GM18526 (cell line): ENCODE data around the gene TK2.

Source experiments
- POLR2A ChIP-seq: IDR thresholded peaks from 3 replicates; pipeline ENCODE4 v1.6.1; 2011; ENCODE audit not compliant: insufficient read length; ENCODE audit errors: extremely low read depth

The TK2 gene

GRCh38 chr16:66519482-66520373 is 30.2 kb downstream of the TK2 start:
- TF ChIP-seq POLR2A: no peak

GRCh38 chr16:66517586-66518263 is 32.2 kb downstream of the TK2 start:
- TF ChIP-seq POLR2A: no peak

- no peak for TF ChIP-seq POLR2A
Observed at GRCh38 chr16:66516808-66517585, 32.9 kb downstream of the TK2 start.

DNA sequence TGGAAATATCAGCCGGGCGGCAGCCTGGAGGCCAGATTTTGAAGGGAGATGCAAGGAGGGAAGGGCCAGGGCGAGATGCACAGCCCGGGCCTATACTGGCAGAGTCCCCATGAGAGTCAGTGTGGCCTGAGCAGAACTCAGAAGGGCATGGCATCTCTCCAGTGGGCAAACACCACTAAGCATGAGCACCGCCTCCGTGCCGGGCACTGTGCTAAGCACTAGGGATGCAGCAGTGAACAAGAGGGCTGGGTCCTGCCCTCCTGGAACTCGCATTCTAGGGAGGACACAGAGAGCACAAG is 33.5 kb downstream of the TK2 start:
- TF ChIP-seq POLR2A: no peak

- TF ChIP-seq POLR2A: no peak
Observed at GRCh38 chr16:66515596-66516508, 34.1 kb downstream of the TK2 start.

DNA sequence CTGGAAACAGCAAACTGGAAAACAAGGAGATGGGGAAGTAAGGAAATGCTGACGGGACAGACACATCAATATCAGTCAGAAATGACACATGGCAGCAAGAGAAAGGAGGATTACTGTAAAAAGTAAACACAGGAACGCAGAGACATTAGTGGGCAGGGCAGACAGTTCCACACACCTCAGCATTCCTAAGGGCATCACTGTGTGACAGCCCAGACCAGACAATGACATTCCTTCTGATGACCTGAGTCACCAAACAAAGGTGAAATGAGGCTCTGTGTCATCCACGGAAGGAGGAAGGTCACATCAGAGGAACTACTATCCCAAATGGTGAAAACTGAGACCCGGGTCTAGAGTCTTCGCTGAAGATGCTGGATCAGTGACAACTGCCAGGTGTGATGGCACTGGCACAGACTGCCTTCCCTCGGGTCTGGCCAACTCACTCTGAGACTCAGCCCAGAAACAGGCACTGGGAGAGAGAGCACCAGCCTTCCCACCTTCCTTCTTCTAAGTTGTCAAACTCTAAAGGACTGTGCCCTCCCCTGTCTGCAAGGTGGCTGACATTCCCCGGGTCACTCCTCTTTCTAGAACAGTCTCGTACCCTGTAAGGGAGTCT is 36.7 kb downstream of the TK2 start:
- TF ChIP-seq POLR2A: no peak

DNA sequence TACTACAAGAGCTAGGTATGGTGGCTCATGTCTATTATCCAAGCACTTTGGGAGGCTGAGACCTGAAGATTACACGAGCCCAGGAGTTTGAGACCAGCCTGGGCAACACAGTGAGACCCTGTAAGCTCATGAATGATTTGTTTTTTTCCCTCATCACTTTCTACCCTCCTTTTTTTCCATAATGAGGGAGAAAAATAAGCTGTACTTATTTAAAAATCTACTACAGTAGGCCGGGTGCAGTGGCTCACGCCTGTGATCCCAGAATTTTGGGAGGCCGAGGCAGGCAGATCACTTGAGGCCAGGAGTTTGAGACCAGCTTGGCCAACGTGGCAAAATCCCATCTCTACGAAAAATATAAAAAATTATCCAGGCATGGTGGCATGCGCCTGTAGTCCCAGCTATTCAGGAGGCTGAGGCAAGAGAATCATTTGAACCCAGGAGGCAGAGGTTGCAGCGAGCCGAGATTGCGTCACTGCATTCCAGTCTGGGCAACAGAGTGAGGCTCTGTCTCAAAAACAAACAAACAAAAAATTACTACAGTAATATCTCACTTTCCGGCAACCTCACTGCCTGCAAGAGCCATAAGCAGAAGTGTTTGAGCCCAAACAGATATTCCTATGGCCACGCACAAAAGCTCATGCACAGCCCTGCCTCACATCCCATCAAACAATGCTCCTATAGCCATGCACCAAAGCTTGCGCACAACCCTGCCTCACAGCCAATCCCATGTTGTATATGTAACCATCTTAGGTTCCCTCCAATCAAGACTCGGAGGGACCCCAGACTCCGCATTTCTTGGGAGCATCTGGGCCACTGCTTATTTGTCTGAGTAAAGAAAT is 37.4 kb downstream of the TK2 start:
- TF ChIP-seq POLR2A: no peak

GRCh38 chr16:66511602-66512271 is 38.2 kb downstream of the TK2 start:
- no peak for TF ChIP-seq POLR2A

GRCh38 chr16:66510711-66511601 is 39.0 kb downstream of the TK2 start:
- no peak for TF ChIP-seq POLR2A

DNA sequence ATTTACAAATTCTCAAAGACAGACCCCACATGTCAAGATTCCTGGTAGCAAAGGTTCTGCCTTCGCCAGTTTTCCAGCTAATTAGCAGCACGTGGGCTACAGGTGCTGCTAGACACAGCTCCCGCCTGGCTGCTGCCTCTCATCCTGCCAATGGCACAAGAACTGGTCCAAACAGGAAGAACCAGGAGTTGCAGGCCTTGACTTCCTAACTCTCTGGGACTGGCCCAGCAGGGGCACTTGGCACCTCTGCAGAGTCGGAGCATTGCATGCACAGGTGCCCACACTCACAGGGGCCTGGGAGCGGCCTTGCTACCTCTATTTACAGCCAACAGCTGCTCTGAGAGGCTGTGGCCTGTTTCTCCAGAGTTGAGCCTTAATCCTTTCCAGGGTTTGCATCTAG is 39.6 kb downstream of the TK2 start:
- no peak for TF ChIP-seq POLR2A

DNA sequence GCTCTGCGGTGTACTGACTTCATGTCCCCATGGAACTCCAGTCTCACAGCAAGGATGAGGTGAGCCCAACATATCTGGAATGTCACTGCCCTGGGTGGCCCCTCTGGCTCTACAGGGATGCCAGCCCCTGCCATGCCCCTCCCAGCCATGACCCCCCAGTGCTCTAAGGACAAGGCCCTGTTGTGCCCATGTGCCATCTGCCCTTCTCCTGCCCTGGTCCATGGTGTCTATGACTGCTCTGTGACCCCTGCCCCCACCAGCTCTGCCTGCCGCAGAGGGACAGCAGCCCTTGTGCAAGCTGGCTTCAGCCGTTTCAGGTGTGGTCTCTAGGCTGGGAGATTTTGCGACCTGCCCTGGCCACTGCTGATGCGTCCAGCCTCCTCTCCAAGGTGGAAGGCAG is 40.3 kb downstream of the TK2 start:
- TF ChIP-seq POLR2A: no peak

DNA sequence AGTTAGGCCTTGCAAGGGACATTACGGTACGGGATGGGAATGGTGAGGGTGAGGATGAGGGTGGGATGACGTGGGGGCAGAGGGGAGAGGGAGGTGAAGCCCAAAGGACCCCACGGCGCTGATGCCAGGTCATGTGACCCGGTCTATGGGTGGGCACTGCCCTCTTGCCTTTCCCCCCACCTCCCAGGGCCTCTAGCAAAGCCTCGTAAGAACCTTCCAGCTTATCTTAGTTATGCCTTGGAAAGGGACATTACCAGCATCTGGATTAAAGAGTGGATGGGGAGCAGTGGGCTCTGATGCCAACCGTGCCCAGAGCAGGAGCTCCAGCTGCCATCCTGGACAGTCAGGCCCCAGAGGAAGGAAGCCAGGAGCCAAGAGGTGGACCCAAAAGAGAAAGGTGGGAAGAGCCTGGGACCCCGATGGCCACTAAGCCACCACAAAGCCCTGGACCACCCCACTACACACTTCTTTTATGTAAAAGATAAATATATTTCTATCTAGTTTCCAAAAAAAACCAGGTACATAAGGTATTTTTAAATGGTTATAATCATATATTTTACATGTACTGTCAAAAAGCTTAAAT is 40.9 kb downstream of the TK2 start:
- TF ChIP-seq POLR2A: no peak
